Osteocyte (in vitro differentiated cells): Measurements from ENCODE around the gene ANG. TPM values are rescaled to one million over a fixed set of nuclear protein-coding genes. Genes with fewer than 3 reads are reported as not detected.
"Not testable (repeated sequence)": the region's sequence is repeated elsewhere in the genome, so short reads cannot be mapped to it uniquely, and the experiment has no call there.

Experiments used
- DNase-seq: peaks from one replicate; pipeline ENCODE4 v3.0.0; 2021; ENCODE audit warnings: mixed read lengths; ENCODE audit not compliant: unreplicated experiment; ENCODE audit errors: extremely low spot score
- H3K27ac Mint-ChIP-seq: one replicate; pipeline ENCODE4 v1.8.0; 2021; ENCODE audit warnings: mild to moderate bottlenecking, mixed read lengths; ENCODE audit not compliant: unreplicated experiment
- H3K27me3 Mint-ChIP-seq: one replicate; pipeline ENCODE4 v1.8.0; 2021; ENCODE audit warnings: mixed read lengths; ENCODE audit not compliant: unreplicated experiment
- H3K36me3 Mint-ChIP-seq: one replicate; pipeline ENCODE4 v1.8.0; 2021; ENCODE audit warnings: mixed read lengths; ENCODE audit not compliant: unreplicated experiment
- H3K4me1 Mint-ChIP-seq: one replicate; pipeline ENCODE4 v1.8.0; 2021; ENCODE audit warnings: mixed read lengths; ENCODE audit not compliant: unreplicated experiment
- H3K4me3 Mint-ChIP-seq: one replicate; pipeline ENCODE4 v1.8.0; 2021; ENCODE audit warnings: mild to moderate bottlenecking, moderate library complexity, mixed read lengths; ENCODE audit not compliant: unreplicated experiment
- H3K9me3 Mint-ChIP-seq: one replicate; pipeline ENCODE4 v1.8.0; 2021; ENCODE audit warnings: mixed read lengths; ENCODE audit not compliant: unreplicated experiment
- CTCF ChIP-seq: fragments of 200-600 bp; sonication (generic); IDR thresholded peaks from 2 replicates; pipeline ENCODE4 v1.5.0; 2021; ENCODE audit warnings: antibody characterized with exemption, mild to moderate bottlenecking, moderate library complexity
- total RNA-seq: library from RNA; stranded (reverse); gene quantifications from 2 replicates; pipeline ENCODE4 v1.2.1, GENCODE V29; 2021

The ANG gene
- total RNA-seq, 1 donor from 2014 or later, result 7.4 TPM

DNA sequence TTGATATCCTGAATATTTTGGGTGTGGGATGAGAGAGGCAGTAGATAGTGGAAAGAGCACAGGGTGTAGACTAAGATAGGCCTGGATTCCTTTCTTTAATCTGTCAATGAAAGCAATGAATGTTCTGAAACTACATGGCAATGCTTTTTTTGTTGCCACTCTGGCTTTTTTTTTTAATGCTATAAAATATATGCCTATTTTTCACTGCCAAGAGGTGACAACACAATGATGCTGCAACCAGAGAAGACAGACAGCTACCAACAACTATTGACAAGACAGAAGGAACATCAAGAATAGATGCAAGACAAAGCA, 9.4 kb downstream of the ANG start:
- TF ChIP-seq CTCF, result no peak
- no peaks in the 10 kb centered on the region for H3K9me3 Mint-ChIP-seq
- no peak overlapping the region for H3K4me3 Mint-ChIP-seq
- no peak for DNase-seq
- H3K27me3 Mint-ChIP-seq, result no peaks in the 10 kb centered on the region
- peaks cover 10% of the 10 kb centered on the region for H3K36me3 Mint-ChIP-seq
- no peaks in the 10 kb centered on the region for H3K4me1 Mint-ChIP-seq
- no peak overlapping the region for H3K27ac Mint-ChIP-seq

DNA sequence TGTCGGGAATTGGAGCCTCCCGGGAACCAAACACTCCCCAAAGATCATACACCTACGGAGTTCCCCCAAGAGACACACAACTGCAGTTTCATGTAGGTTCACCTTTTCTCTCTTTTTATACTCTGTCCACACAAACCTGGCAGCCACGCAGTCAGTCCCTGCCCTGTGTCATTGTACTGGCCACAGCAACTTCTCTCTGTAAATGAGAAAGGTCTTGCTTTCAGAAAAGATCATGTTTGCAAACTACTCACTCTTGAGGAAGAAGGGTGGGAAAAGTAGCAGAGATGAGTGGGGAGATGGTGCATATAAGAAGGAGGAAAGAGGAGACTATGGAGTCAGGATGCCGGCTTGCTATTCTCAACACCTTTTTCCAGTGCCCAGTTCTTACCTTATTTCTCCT, 10.4 kb downstream of the ANG start:
- Mint-ChIP-seq H3K27me3 (no peaks in the 10 kb centered on the region), H3K4me3 (no peak overlapping the region), H3K9me3 (no peaks in the 10 kb centered on the region), H3K4me1 (no peaks in the 10 kb centered on the region), H3K27ac (no peak overlapping the region), H3K36me3 (peaks cover 8% of the 10 kb centered on the region)
- no peak for TF ChIP-seq CTCF
- DNase-seq, result no peak

GRCh38 chr14:20699931-20700330, 11.4 kb downstream of the ANG start:
- no peak overlapping the region for H3K4me3 Mint-ChIP-seq
- no peak for DNase-seq
- H3K27ac Mint-ChIP-seq, result no peak overlapping the region
- H3K27me3 Mint-ChIP-seq, result no peaks in the 10 kb centered on the region
- H3K4me1 Mint-ChIP-seq, result no peaks in the 10 kb centered on the region
- peaks cover 8% of the 10 kb centered on the region for H3K36me3 Mint-ChIP-seq
- H3K9me3 Mint-ChIP-seq, result no peaks in the 10 kb centered on the region
- no peak for TF ChIP-seq CTCF

- not testable (repeated sequence) for H3K4me3 Mint-ChIP-seq, H3K27me3 Mint-ChIP-seq, H3K36me3 Mint-ChIP-seq, H3K27ac Mint-ChIP-seq, H3K9me3 Mint-ChIP-seq, DNase-seq, H3K4me1 Mint-ChIP-seq
These were observed 12.4 kb downstream of the ANG start for GRCh38 chr14:20700965-20701364.

DNA sequence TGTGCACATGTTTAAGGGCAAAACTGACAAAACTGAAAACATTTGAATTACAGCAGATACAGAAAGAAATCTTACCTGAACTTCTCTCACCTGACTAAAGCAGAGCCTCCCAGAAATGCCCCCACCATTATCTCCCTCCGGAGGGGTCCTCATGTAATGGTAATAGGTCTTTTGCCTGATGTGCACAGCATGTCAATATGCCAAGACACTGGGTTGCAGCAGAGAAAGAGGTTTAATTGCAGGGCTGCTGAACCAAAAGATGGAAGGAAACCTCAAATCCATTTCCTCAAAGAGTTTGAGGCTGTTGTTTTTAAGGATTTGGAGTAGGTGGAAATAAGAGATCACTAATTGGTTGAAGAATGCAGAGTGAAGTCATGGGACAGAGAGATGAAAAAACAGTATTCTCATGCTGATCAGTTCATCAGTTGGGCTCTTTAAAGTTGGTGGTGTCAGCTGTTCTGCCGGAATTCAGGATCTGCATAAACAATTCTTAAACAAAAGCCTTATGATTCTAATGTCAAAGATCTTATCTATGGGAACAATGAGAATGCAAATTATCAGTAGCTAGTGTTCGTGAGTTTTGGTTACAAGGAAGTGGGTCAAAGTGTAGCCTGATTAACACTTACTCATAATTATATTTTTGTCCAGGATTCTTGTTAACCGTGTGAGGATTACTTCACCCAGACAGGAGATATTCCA, 18.2 kb downstream of the ANG start:
- Mint-ChIP-seq H3K9me3 (no peaks in the 10 kb centered on the region), H3K36me3 (no peaks in the 10 kb centered on the region), H3K4me3 (no peak overlapping the region), H3K27me3 (no peaks in the 10 kb centered on the region), H3K4me1 (peaks cover 5% of the 10 kb centered on the region), H3K27ac (no peak overlapping the region)
- no peak for TF ChIP-seq CTCF
- DNase-seq, result no peak

GRCh38 chr14:20707622-20708021, 19.1 kb downstream of the ANG start:
- no peak overlapping the region for H3K27ac Mint-ChIP-seq
- no peak for TF ChIP-seq CTCF
- H3K36me3 Mint-ChIP-seq, result no peaks in the 10 kb centered on the region
- H3K9me3 Mint-ChIP-seq, result no peaks in the 10 kb centered on the region
- no peak for DNase-seq
- H3K4me3 Mint-ChIP-seq, result no peak overlapping the region
- peaks cover 5% of the 10 kb centered on the region for H3K4me1 Mint-ChIP-seq
- H3K27me3 Mint-ChIP-seq, result no peaks in the 10 kb centered on the region
